ENCODE data around the gene PDE1A.

PDE1A gene

DNA sequence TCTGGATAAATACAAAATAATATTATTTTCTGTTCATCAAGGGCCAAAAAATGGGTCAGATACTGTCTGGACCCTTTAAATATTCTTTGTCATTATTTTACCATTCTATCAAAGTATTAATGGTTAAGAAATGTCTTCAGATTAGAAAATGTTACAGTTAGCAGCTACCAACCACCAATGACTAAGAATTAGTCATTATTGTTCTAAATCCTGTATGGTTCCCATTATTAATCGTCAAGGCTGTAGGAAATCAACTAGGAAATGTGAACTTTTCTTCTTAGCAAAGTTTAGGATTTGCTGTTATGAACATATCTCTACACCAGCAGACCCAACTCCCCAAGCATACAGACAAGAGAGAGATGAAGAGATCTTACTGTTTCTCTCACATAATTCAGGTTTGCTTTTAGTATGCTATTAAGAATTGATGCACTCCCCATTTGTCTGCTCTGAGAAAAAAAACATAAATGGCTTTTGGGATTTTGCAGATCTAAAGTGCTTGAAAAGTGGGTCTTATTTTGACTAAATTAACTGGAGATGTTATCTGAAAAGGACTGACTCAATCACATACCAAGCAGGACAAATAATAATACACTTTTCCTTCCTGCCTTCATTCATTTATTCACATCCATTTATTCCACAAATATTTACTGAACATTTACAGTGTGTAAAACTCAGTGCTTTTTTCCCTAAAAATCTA lies 293.5 kb downstream of the PDE1A start:
- Histone ChIP-seq H3K9me3 (ENCODE audit: insufficient read depth, low read depth, low read length) (no peaks in the 10 kb centered on the region), H3K27me3 (ENCODE audit: insufficient read depth, low read length) (no peaks in the 10 kb centered on the region), H3K4me1 (ENCODE audit: insufficient read depth, low read length) (no peaks in the 10 kb centered on the region), H3K27ac (ENCODE audit: low read depth, low read length) (no peak overlapping the region), H3K4me3 (ENCODE audit: low read length) (no peak overlapping the region), H3K36me3 (ENCODE audit: insufficient read depth, low read length) (no peaks in the 10 kb centered on the region), H3K9ac (ENCODE audit: low read depth, low read length) (no peak overlapping the region)
- WGBS = no CpG with 5 or more reads among the region's 1 CpG

DNA sequence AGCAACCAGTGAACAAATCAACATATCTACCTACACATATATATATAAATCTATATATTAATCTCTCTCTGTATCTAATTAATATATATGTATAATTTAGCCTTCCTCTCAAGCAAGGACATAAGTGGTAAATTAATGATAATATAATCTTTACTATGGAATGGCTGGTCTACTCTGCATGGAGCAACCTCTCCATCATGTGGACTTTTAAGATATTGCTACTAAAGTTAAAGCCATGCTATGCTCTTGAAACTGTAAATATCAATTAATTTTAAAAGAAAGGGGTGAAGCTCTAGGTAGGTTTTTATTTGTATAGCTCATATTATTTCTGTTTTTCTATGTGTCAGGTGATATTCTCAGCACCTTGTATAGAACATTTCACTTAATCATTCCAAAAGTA lies 294.2 kb downstream of the PDE1A start:
- H3K4me3 ChIP-seq (ENCODE audit: low read length) = no peak overlapping the region
- H3K36me3 ChIP-seq (ENCODE audit: insufficient read depth, low read length) = no peaks in the 10 kb centered on the region
- no peaks in the 10 kb centered on the region for H3K9me3 ChIP-seq (ENCODE audit: insufficient read depth, low read depth, low read length)
- H3K4me1 ChIP-seq (ENCODE audit: insufficient read depth, low read length) = no peaks in the 10 kb centered on the region
- H3K9ac ChIP-seq (ENCODE audit: low read depth, low read length) = no peak overlapping the region
- no peaks in the 10 kb centered on the region for H3K27me3 ChIP-seq (ENCODE audit: insufficient read depth, low read length)
- no peak overlapping the region for H3K27ac ChIP-seq (ENCODE audit: low read depth, low read length)

DNA sequence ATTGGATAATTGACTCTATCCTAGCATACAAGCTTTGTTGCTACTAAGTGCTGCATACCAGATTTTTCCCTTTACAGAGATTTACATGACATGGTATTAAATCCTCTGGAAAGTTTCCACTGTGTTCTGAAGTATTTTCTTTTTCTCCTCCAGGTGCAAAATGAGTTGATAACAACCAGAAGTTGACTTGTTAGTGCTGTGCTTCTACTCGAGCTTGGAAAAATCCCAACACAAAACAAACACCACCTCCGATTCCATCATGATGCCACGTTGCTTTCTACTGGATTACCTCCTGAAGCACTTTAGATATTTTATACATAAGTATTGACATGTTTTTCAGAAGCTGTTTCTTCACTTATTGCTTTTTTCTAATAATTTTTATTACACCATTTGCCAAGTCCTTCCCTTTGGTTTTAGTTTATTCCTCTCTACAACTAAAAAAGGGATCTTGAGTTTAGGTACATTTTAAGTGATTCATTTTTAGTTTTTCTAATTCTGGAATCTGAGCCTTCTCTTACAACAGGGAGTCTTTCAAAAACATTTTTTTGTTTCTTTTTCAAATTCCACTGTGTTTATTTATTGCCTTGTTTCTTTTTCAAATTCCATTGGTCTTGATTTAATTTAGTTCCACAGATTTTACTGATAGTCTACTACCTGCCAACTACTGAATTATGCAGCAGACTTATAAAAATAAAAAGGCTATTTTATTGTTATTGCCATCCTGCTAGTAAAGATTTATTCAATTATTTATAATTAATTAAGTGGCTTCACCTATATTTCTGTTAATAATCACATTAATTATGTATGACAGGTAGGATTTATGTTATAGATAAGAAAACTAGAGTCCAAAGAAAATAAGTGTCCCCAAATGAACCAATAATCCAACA lies 297.8 kb downstream of the PDE1A start:
- H3K4me1 ChIP-seq (ENCODE audit: insufficient read depth, low read length) = no peaks in the 10 kb centered on the region
- H3K36me3 ChIP-seq (ENCODE audit: insufficient read depth, low read length) = no peaks in the 10 kb centered on the region
- 83% methylated on average over 3 of the region's 3 CpGs for WGBS
- no peaks in the 10 kb centered on the region for H3K27me3 ChIP-seq (ENCODE audit: insufficient read depth, low read length)
- H3K27ac ChIP-seq (ENCODE audit: low read depth, low read length) = no peak overlapping the region
- no peak overlapping the region for H3K4me3 ChIP-seq (ENCODE audit: low read length)
- H3K9ac ChIP-seq (ENCODE audit: low read depth, low read length) = no peak overlapping the region
- no peaks in the 10 kb centered on the region for H3K9me3 ChIP-seq (ENCODE audit: insufficient read depth, low read depth, low read length)

DNA sequence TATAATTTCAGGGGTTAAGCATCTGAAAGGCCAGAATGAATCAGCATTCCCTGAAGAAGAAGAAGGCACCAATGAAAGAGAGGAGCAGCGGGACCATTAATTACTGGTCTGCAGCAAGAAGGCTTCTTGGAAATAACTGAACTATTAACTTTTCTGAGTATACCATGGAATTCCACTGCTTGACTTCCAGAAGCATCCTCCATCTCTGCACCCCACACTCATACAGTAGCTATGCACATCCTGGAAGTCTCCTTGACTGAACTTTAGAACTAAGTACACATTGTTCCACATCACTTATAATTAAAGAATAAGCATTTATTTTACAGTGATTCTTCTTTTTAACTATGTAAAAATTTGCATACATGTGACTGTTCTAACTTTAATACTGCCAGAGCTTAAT lies 309.6 kb downstream of the PDE1A start:
- no peaks in the 10 kb centered on the region for H3K4me1 ChIP-seq (ENCODE audit: insufficient read depth, low read length)
- no peak overlapping the region for H3K9ac ChIP-seq (ENCODE audit: low read depth, low read length)
- H3K27me3 ChIP-seq (ENCODE audit: insufficient read depth, low read length) = no peaks in the 10 kb centered on the region
- no peak overlapping the region for H3K27ac ChIP-seq (ENCODE audit: low read depth, low read length)
- H3K4me3 ChIP-seq (ENCODE audit: low read length) = no peak overlapping the region
- no peaks in the 10 kb centered on the region for H3K36me3 ChIP-seq (ENCODE audit: insufficient read depth, low read length)
- 100% methylated on average over 1 of the region's 1 CpG for WGBS
- no peaks in the 10 kb centered on the region for H3K9me3 ChIP-seq (ENCODE audit: insufficient read depth, low read depth, low read length)

DNA sequence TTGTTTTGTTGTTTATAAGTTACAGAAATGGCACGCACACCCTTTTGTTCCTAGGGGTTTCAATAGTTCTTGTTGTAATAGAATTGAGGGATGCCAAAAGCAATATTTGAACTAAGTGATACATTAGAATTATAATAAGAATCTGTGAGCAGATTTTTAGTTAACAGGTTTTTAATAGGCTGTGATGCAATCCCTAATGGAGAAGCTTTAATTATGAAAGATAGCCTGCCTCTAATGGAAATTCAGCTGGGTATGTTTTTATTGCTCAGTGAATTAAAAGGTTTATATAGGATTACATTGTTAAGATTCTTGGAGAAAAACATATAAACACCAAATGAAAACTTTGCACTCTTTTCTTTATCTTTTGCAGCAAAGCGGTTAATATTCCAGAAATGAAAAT lies 310.1 kb downstream of the PDE1A start:
- no peaks in the 10 kb centered on the region for H3K27me3 ChIP-seq (ENCODE audit: insufficient read depth, low read length)
- no peaks in the 10 kb centered on the region for H3K4me1 ChIP-seq (ENCODE audit: insufficient read depth, low read length)
- no peak overlapping the region for H3K27ac ChIP-seq (ENCODE audit: low read depth, low read length)
- no peak overlapping the region for H3K4me3 ChIP-seq (ENCODE audit: low read length)
- no peaks in the 10 kb centered on the region for H3K9me3 ChIP-seq (ENCODE audit: insufficient read depth, low read depth, low read length)
- H3K36me3 ChIP-seq (ENCODE audit: insufficient read depth, low read length) = no peaks in the 10 kb centered on the region
- H3K9ac ChIP-seq (ENCODE audit: low read depth, low read length) = no peak overlapping the region
- WGBS = 95% methylated on average over 1 of the region's 2 CpGs

DNA sequence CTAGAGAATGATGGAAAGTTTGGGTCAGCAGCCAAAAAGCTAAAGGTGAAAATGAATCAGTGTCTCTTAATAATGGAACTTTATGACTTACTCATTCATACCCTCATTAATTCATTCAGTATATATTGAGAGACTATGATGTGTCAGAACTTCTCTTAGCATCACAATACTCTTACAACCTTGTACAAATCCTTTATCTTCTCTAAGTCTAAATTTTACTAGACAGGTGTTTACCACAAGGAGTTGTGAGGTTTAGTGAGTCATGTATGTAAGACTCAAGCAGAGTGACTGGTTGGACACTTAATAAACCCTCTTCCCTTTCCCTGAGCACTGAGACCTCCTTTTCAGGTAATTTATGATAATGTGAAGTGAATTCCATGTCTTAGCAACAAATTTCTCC lies 311.6 kb downstream of the PDE1A start:
- Histone ChIP-seq H3K9ac (ENCODE audit: low read depth, low read length) (no peak overlapping the region), H3K9me3 (ENCODE audit: insufficient read depth, low read depth, low read length) (no peaks in the 10 kb centered on the region), H3K27me3 (ENCODE audit: insufficient read depth, low read length) (no peaks in the 10 kb centered on the region)

DNA sequence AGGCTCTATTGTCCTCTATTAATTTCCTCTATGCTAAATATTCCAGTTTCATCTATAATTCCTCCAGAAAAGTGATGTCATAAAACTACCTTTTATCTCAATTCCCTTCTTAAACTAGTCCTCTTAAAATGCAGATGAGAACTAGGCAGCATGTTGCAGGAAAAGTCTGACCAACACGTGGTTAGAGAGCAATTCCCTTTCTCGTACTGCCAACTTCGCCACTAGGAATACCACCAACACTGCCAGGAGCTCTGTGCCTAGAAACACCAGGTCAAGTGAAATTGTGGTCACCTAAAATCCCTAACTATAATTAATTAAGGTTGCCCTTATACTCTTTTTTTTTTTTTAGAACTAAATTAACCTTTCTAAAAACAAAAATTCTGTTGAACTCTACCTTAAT lies 313.5 kb downstream of the PDE1A start:
- Histone ChIP-seq H3K27ac (ENCODE audit: low read depth, low read length) (no peak overlapping the region), H3K9ac (ENCODE audit: low read depth, low read length) (no peak overlapping the region), H3K27me3 (ENCODE audit: insufficient read depth, low read length) (no peaks in the 10 kb centered on the region), H3K36me3 (ENCODE audit: insufficient read depth, low read length) (no peaks in the 10 kb centered on the region), H3K4me3 (ENCODE audit: low read length) (no peak overlapping the region), H3K4me1 (ENCODE audit: insufficient read depth, low read length) (peaks cover 8% of the 10 kb centered on the region; the same call in 1 of the 2 replicates), H3K9me3 (ENCODE audit: insufficient read depth, low read depth, low read length) (no peaks in the 10 kb centered on the region)
- WGBS = 74% methylated on average over 3 of the region's 3 CpGs

More for the DNA sequence above, 311.6 kb downstream of the PDE1A start:
- Histone ChIP-seq H3K36me3 (ENCODE audit: insufficient read depth, low read length) (no peaks in the 10 kb centered on the region), H3K27ac (ENCODE audit: low read depth, low read length) (no peak overlapping the region), H3K4me1 (ENCODE audit: insufficient read depth, low read length) (peaks cover 8% of the 10 kb centered on the region; the same call in 1 of the 2 replicates), H3K4me3 (ENCODE audit: low read length) (no peak overlapping the region)

DNA sequence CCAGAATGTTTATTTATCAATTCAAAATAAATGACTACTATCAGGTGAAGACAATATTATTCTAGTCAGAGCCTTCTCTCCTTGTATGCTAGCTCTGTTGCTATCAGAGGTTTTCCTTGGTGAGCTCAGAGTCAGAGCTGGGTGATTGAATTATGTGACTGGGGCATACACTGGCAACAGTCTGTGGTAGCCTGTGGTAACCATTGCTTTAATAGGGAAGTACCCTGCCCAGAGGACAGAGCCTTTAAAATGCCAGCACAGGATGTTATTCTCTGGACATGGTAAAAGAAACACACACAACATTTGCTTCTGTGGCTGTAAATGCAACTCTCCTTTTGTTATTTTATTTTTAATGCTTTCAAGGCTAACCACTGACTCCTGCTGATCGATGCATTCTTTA lies 316.5 kb downstream of the PDE1A start:
- no peaks in the 10 kb centered on the region for H3K27me3 ChIP-seq (ENCODE audit: insufficient read depth, low read length)
- H3K4me1 ChIP-seq (ENCODE audit: insufficient read depth, low read length) = peaks cover 8% of the 10 kb centered on the region; the same call in 1 of the 2 replicates
- no peak overlapping the region for H3K4me3 ChIP-seq (ENCODE audit: low read length)
- no peaks in the 10 kb centered on the region for H3K36me3 ChIP-seq (ENCODE audit: insufficient read depth, low read length)
- no peak overlapping the region for H3K9ac ChIP-seq (ENCODE audit: low read depth, low read length)
- H3K9me3 ChIP-seq (ENCODE audit: insufficient read depth, low read depth, low read length) = no peaks in the 10 kb centered on the region
- 100% methylated on average over 1 of the region's 1 CpG for WGBS
- H3K27ac ChIP-seq (ENCODE audit: low read depth, low read length) = no peak overlapping the region

DNA sequence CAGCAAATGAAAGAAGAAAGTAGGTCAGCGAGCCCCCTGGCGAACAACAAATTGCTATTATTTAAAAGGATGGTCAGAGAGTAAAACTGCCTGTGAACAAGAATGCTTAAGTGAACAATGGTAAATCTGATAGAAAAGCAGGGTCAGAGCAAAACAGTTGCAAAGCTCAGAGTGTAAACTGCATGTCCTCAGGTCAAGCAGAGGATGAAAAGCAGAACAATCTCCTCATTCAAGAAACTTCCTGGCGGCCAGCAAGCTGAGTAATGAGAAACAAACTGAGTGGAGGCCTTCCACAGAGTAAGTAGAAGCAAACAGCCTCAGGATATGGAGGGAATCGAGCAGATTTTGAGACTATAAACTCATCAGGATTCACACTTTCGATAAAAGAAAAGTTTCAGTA lies 323.3 kb downstream of the PDE1A start:
- peaks cover 10% of the 10 kb centered on the region for H3K4me1 ChIP-seq (ENCODE audit: insufficient read depth, low read length)
- no peaks in the 10 kb centered on the region for H3K36me3 ChIP-seq (ENCODE audit: insufficient read depth, low read length)
- no peaks in the 10 kb centered on the region for H3K9me3 ChIP-seq (ENCODE audit: insufficient read depth, low read depth, low read length)
- H3K9ac ChIP-seq (ENCODE audit: low read depth, low read length) = no peak overlapping the region
- 93% methylated on average over 5 of the region's 5 CpGs for WGBS
- H3K27me3 ChIP-seq (ENCODE audit: insufficient read depth, low read length) = no peaks in the 10 kb centered on the region
- H3K4me3 ChIP-seq (ENCODE audit: low read length) = no peak overlapping the region
- H3K27ac ChIP-seq (ENCODE audit: low read depth, low read length) = no peak overlapping the region

DNA sequence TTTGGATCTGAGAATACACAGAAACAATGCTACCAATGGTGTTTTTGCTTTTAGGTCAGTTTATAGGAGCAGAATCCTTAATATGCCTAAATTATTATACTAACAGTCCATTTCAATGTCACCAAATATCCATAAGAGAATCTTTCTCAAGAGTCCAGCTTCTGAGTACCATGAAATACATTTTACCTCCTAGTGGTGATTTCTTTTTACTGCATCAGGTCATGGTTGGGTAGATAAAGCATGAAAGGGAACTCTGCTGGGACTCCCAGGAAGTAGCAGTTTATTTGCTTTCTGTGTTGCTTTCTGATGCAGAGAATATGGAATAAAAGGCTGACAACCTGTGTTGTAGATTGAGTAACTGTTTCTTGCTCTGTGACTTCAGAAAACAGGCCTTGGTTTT lies 325.6 kb downstream of the PDE1A start:
- no peak overlapping the region for H3K9ac ChIP-seq (ENCODE audit: low read depth, low read length)
- H3K27me3 ChIP-seq (ENCODE audit: insufficient read depth, low read length) = no peaks in the 10 kb centered on the region
- H3K4me3 ChIP-seq (ENCODE audit: low read length) = no peak overlapping the region
- H3K27ac ChIP-seq (ENCODE audit: low read depth, low read length) = no peak overlapping the region
- peaks cover 10% of the 10 kb centered on the region for H3K4me1 ChIP-seq (ENCODE audit: insufficient read depth, low read length)
- no peaks in the 10 kb centered on the region for H3K36me3 ChIP-seq (ENCODE audit: insufficient read depth, low read length)
- H3K9me3 ChIP-seq (ENCODE audit: insufficient read depth, low read depth, low read length) = no peaks in the 10 kb centered on the region

DNA sequence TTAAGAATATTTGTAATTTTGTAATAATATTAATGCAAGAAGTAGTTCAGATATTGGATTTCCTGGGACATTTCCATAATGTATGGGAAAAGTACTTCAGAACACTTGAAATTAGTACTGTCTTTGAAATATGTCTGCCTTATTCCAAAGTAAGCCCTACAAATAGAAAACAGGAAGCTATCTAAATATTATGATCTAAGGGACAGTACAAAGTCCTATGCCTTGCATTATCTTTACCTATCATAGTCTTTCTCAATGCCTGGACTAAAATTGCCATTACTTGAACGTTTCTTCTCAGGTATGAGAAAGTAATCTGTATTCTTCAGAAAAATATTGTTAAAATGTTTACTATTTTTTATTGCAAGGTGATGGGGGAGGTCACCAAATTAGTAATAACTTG lies 328.2 kb downstream of the PDE1A start:
- H3K27me3 ChIP-seq (ENCODE audit: insufficient read depth, low read length) = no peaks in the 10 kb centered on the region
- no peak overlapping the region for H3K27ac ChIP-seq (ENCODE audit: low read depth, low read length)
- WGBS = no CpG with 5 or more reads among the region's 1 CpG

More for the DNA sequence above, 328.2 kb downstream of the PDE1A start:
- H3K9ac ChIP-seq (ENCODE audit: low read depth, low read length) = no peak overlapping the region
- H3K9me3 ChIP-seq (ENCODE audit: insufficient read depth, low read depth, low read length) = no peaks in the 10 kb centered on the region
- H3K4me1 ChIP-seq (ENCODE audit: insufficient read depth, low read length) = peaks cover 10% of the 10 kb centered on the region
- no peak overlapping the region for H3K4me3 ChIP-seq (ENCODE audit: low read length)
- H3K36me3 ChIP-seq (ENCODE audit: insufficient read depth, low read length) = no peaks in the 10 kb centered on the region

Measured in HUES64 (cell line).